Cardiac fibroblast (primary cell): Measurements from ENCODE around the gene NFKBIB.
A peak's percentile ranks its signal among the peaks of the same experiment; 100 is the strongest.

Source experiments
- DNase-seq, 2 donors: peaks; one replicate each; pipeline versions ENCODE4 v3.0.0 to v3.0.0-alpha.2; 2010; ENCODE audit warnings: low read depth in 2 of 2
- H3K4me3 ChIP-seq, 2 donors: replicated peaks in 1 of 2; 1 replicate in 1 of 2; 2 replicates in 1 of 2; pipeline ENCODE4 v1.5.1; 2011; ENCODE audit warnings: low read depth in 2 of 2, low read length in 2 of 2, mild to moderate bottlenecking in 2 of 2, moderate library complexity in 1 of 2
- TF ChIP-seq, protein P1 (sequence below): IDR thresholded peaks from one replicate; pipeline ENCODE4 v1.5.1; 2011; ENCODE audit warnings: low read depth, mild to moderate bottlenecking, low read length, inconsistent platforms

The NFKBIB gene

DNA sequence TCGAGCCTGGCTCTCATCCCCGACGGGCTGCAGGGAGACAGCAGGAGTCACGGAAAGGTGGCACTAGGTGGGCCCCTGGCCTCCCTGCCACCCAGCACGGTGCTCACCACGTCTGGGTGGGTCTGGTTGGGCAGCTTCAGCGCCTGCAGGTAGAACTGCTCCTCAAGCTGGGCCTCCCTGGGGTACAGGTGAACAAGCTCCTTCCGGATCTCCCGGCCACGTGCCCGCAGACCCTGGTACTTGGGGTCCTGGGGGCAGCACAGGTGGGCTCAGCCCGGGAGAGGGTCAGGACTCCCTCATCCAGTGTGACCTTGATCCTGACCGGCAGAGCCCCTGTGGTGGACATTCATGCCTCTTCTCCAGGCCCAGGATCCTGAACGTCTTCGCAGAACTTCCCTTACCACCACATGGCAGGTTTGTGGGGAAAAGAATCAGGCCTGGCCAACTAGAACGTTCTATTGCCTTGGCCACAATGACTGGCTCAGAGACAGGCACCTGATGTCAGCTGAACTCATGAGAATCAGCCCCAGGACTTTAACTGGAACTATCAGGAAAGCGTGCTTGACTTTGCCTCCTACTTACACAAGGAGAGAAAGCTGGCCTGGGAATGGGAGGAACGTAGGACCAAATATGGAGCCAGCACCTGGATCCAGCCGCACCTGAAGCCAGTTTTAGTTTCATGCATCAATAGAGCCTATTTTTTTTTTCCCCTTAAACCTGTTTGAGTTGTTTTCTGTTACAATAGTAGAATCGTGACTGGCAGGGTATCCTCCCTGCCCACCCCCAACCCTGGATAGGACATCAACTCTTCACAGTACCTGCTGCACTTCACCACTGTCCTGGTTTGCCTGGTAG is 21.9 kb downstream of the NFKBIB start:
- no peak for DNase-seq
- H3K4me3 ChIP-seq, result no peak overlapping the region

DNA sequence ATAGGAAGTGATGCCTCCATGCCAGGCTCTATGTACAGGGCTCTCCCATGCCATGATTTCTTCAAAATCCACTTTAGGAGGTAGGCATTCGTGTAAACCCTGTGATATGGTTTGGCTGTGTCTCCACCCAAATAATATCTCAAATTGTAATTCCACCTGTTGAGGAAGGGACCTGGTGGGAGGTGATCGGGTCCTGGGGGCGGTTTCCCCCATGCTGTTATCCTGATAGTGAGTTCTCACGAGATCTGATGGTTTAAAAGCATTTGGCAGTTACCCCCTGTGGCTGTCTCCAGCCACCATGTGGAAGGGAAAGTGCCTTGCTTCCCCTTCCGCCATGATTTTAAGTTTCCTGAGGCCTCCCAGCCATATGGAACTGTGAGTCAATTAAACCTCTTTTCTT is 22.7 kb downstream of the NFKBIB start:
- no peak for DNase-seq
- TF ChIP-seq, protein P1, sequence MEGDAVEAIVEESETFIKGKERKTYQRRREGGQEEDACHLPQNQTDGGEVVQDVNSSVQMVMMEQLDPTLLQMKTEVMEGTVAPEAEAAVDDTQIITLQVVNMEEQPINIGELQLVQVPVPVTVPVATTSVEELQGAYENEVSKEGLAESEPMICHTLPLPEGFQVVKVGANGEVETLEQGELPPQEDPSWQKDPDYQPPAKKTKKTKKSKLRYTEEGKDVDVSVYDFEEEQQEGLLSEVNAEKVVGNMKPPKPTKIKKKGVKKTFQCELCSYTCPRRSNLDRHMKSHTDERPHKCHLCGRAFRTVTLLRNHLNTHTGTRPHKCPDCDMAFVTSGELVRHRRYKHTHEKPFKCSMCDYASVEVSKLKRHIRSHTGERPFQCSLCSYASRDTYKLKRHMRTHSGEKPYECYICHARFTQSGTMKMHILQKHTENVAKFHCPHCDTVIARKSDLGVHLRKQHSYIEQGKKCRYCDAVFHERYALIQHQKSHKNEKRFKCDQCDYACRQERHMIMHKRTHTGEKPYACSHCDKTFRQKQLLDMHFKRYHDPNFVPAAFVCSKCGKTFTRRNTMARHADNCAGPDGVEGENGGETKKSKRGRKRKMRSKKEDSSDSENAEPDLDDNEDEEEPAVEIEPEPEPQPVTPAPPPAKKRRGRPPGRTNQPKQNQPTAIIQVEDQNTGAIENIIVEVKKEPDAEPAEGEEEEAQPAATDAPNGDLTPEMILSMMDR, result no peak
- H3K4me3 ChIP-seq, result no peak overlapping the region

More for the DNA sequence above, 21.9 kb downstream of the NFKBIB start:
- TF ChIP-seq, protein P1, result no peak

DNA sequence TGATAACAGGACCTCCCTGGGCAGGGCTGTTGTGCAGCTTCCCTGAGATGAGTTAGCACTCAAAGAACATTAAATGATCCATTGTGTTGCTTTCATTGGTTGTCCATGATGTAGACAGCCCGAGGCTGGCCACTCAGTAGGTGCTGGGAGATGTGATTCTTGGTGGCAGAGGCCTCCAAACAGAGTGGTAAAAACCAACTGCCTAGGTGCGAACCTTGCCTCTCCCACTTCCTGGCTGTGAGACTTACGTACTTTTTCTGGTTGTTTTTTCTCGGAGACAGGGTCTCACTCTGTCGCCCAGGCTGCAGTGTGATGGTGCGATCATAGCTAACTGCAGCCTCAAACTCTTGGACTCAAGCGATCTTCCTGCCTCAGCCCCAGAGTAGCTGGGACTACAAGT is 24.6 kb downstream of the NFKBIB start:
- no peak for DNase-seq
- no peak overlapping the region for H3K4me3 ChIP-seq
- TF ChIP-seq, protein P1, result no peak

DNA sequence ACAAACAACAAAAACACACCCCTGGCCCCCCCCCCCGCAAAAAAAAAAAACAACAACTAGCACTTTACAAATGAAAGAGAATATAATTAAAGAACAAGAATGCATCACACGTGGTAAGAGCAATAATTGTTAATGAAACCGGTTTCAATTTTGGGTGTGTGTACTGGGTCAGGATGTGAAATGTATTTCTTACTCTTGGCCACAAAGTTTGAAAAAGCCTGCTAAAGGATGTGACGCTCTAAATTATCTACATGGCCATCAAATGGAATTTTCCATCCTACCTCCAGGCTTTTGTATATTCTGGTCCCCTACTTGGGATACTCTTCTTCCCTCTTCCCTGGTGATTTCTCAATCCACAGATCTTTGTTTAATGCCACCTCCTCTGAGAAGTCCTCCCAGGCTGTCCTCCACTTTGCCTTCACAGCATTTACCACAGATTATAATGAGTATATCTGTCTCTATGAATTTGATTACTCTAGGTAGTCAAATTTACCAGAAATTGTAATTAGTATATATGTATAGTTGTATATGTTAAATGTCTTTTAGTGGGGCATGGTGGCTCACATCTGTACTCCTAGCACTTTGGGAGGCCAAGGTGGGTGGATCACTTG is 28.7 kb downstream of the NFKBIB start:
- H3K4me3 ChIP-seq, result no peak overlapping the region
- TF ChIP-seq, protein P1, result no peak
- DNase-seq, result no peak

DNA sequence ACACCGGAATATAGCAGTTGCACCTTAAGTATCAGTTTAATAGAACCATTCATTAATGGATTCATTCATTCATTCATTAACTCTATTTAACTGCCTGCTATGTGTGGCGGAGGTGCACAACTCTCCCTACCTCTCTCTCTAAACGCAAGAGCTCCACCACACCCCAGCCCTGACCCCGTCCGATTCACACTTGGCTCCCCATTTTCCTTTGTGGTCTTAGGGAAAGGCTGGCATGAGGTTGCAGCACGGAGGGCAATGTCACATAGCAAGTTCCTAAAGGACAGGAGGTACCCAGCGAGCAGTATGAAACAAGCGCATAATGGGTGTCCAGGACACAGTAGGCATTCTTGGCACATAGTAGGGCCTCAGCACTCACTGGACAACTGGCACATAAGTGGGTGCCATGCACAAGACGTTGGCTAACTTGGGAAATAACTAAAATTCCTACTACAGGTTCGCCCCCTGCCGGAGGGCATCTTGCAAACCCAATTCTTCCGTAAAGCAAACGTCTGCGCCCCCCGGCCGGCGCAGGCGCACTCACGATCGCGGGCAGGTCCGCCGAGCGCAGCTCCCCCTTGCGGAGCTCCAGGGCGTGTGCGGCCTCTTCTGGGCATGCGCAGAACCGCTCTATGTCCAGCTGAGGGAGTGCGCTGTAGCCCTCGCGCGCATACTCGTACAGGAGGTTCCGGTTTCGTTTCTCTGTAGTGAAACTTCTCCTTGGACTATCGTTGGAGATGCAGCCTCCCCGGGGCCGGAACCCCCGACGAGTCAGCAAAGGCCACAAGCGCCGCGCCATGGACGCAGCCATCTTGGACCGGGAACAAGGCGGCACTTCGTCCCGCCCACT is 30.4 kb downstream of the NFKBIB start, which contains the start of gene SARS2:
Gene SARS2, minus strand, starts transcription at position 835 of the 847 bp plus-strand sequence. Its CDS starts 27 bp downstream, at position 808.
- TF ChIP-seq, protein P1, result peak; percentile 89
- peak within 1 kb of the TSS; percentile 85 to 95 for H3K4me3 ChIP-seq
- DNase-seq, result peak; percentile 97

DNA sequence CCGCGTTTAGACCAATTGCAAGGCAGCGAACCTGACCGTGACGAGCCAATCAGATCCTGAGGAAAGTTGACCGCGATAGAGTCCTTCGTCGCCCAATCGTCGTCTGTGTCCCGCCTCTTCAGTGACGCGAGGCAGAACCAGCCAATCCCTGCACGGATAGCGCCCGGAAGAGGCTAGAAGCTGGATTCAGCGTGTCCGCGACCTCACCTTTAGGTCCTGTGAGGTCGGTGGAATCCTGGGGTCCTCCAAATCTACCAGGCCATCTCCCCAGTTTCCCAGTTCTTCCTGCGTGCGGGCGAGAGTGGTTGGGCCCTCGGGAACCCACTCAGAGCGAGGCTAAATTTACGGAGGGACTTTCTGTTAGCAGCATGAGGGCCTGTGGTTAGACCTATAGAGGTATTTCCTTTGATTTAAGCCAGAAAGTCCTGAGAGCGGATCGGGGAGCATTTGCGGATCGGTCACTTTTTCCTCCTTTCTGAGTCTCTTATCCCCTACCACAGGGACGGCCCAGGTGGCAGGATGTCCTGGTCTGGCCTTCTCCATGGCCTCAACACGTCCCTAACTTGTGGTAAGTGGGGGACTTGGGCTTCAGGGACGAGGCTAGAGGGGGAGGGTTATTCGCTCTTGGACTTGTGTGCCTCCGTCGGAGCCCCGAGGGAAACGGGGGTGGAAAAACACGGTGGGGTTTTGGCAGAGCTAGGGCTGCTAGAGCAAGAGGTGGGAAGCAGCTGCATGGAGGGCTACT is 31.2 kb downstream of the NFKBIB start, which contains the start of gene MRPS12:
Gene MRPS12, plus strand, starts transcription at position 169 of the 745 bp plus-strand sequence. Its CDS starts 351 bp downstream, at position 520.
- DNase-seq, result peak; percentile 99 to 100
- TF ChIP-seq, protein P1, result no peak
- H3K4me3 ChIP-seq, result peak within 1 kb of the TSS; percentile 85 to 95
